Measurements from ENCODE around the gene C18orf63. TPM values are rescaled to one million over a fixed set of nuclear protein-coding genes. Genes with fewer than 3 reads are reported as not detected.
"Not testable (repeated sequence)": the region's sequence is repeated elsewhere in the genome, so short reads cannot be mapped to it uniquely, and the experiment has no call there.

C18orf63 gene
- total RNA-seq, 5 donors from 2014 or later (not counting 1 experiment from before 2014, with no cell fraction given), result not detected

DNA sequence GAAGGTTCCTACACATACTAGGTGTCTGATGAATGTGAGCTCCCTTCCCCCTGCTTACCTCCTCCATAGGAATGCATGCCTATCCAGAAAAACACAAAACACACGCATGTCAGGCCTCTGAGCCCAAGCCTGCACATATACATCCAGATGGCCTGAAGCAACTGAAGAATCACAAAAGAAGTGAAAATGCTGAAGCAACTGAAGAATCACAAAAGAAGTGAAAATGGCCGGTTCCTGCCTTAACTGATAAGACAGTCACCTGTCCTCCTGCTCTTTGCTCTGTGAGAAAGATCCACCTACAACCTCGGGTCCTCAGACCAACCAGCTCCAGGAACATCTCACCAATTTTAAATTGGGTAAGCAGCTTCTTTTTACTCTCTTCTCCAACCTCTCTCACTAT is 22.7 kb upstream of the C18orf63 start:
- WGBS (ENCODE audit: insufficient coverage), result 90% methylated on average over 3 of the region's 3 CpGs
- peak overlapping the region; percentile 44 to 84 for H3K27ac Mint-ChIP-seq
- H3K27ac ChIP-seq (ENCODE audit: low read length); H3K36me3 ChIP-seq (ENCODE audit: control insufficient read depth in 2 of 2, extremely low read depth in 1 of 2, insufficient read depth in 1 of 2, low read length in 1 of 2); CTCF ChIA-PET; H3K27me3 Mint-ChIP-seq; H3K9me3 Mint-ChIP-seq; H3K27me3 ChIP-seq (replicated peaks in 1 of 2; ENCODE audit: control insufficient read depth in 2 of 2, extremely low read depth in 1 of 2, insufficient read depth in 2 of 2, low read length in 1 of 2); ATAC-seq (replicated peaks in 1 of 4); H3K36me3 Mint-ChIP-seq; POLR2A ChIA-PET; H3K4me3 ChIP-seq (ENCODE audit: control insufficient read depth in 1 of 2, extremely low read depth in 1 of 2, low read length in 1 of 2); H3K9me3 ChIP-seq: not testable (repeated sequence)
- peaks cover 2 to 19% of the 10 kb centered on the region in 2 experiments for H3K4me1 ChIP-seq (ENCODE audit: control insufficient read depth in 1 of 2, extremely low read depth in 1 of 2, insufficient read depth in 2 of 2, low read length in 2 of 2)
- peak overlapping the region in 1 of 3 donors; percentile 83 for H3K4me3 Mint-ChIP-seq
- DNase-seq, result peak in 1 of 35 experiments; percentile 7
- H3K4me1 Mint-ChIP-seq, result peaks cover 9 to 18% (median 14%) of the 10 kb centered on the region in 3 donors

DNA sequence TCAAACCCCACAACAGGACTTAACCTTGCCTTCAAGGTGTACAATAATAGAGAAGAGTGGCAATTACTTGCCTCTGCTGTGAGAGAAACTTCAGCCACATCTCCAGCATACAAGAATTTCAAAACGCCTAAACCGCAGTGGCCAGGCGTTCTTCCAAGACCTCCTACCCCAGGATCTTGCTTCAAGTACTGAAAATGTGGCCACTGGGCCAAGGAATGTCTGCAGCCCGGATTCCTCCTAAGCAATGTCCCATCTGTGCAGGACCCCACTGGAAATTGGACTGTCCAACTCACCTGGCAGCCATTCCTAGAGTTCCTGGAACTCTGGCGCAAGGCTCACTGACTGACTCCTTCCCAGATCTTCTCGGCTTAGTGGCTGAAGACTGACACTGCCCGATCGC is 21.1 kb upstream of the C18orf63 start:
- Histone ChIP-seq H3K9me3 (no peaks in the 10 kb centered on the region), H3K4me1 (ENCODE audit: control insufficient read depth in 1 of 2, extremely low read depth in 1 of 2, insufficient read depth in 2 of 2, low read length in 2 of 2) (peaks cover 2 to 19% of the 10 kb centered on the region in 2 experiments), H3K4me3 (ENCODE audit: control insufficient read depth in 1 of 2, extremely low read depth in 1 of 2, low read length in 1 of 2) (no peak overlapping the region), H3K27me3 (replicated peaks in 1 of 2; ENCODE audit: control insufficient read depth in 2 of 2, extremely low read depth in 1 of 2, insufficient read depth in 2 of 2, low read length in 1 of 2) (peaks cover 0 to 3% of the 10 kb centered on the region in 2 experiments), H3K36me3 (ENCODE audit: control insufficient read depth in 2 of 2, extremely low read depth in 1 of 2, insufficient read depth in 1 of 2, low read length in 1 of 2) (no peaks in the 10 kb centered on the region), H3K27ac (ENCODE audit: low read length) (no peak overlapping the region)
- H3K36me3 Mint-ChIP-seq, result no peaks in the 10 kb centered on the region
- H3K9me3 Mint-ChIP-seq, result no peaks in the 10 kb centered on the region
- H3K4me1 Mint-ChIP-seq, result peaks cover 9 to 15% (median 11%) of the 10 kb centered on the region in 3 donors
- ChIA-PET CTCF (no interaction called here), POLR2A (no interaction called here)
- 84% methylated on average over 4 of the region's 8 CpGs for WGBS (ENCODE audit: insufficient coverage)
- no peak overlapping the region for H3K27ac Mint-ChIP-seq
- ATAC-seq (replicated peaks in 1 of 4) (no peak), DNase-seq (no peak)
- H3K4me3 Mint-ChIP-seq, result no peak overlapping the region
- peaks cover 0 to 6% of the 10 kb centered on the region in 2 donors for H3K27me3 Mint-ChIP-seq

DNA sequence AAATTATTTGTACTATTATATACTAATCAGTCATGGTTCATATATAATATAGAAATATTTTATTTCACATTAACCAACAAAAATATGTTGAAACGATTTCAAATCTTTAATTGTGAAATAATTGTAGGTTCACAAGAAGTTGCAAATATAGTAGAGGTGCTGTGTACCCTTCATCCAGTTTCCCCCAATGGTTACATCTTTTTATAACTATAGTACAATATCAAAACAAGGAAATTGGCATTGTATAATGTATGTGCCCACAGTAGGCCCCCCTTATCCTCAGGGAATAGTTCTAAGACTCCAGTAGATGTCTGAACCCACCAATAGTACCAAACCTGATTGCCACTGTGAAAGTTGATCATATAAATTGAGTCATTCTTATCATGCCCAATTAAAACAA is 16.5 kb upstream of the C18orf63 start:
- no peak overlapping the region for H3K27ac Mint-ChIP-seq
- H3K9me3 Mint-ChIP-seq, result no peaks in the 10 kb centered on the region
- H3K27me3 Mint-ChIP-seq, result peaks cover 8 to 20% of the 10 kb centered on the region in 2 donors
- DNase-seq (no peak), ATAC-seq (replicated peaks in 1 of 4) (no peak)
- Histone ChIP-seq H3K4me1 (ENCODE audit: control insufficient read depth in 1 of 2, extremely low read depth in 1 of 2, insufficient read depth in 2 of 2, low read length in 2 of 2) (no peaks in the 10 kb centered on the region), H3K9me3 (no peaks in the 10 kb centered on the region), H3K36me3 (ENCODE audit: control insufficient read depth in 2 of 2, extremely low read depth in 1 of 2, insufficient read depth in 1 of 2, low read length in 1 of 2) (no peaks in the 10 kb centered on the region), H3K27me3 (replicated peaks in 1 of 2; ENCODE audit: control insufficient read depth in 2 of 2, extremely low read depth in 1 of 2, insufficient read depth in 2 of 2, low read length in 1 of 2) (no peaks in the 10 kb centered on the region), H3K27ac (ENCODE audit: low read length) (no peak overlapping the region), H3K4me3 (ENCODE audit: control insufficient read depth in 1 of 2, extremely low read depth in 1 of 2, low read length in 1 of 2) (no peak overlapping the region)
- no peak overlapping the region for H3K4me3 Mint-ChIP-seq
- ChIA-PET CTCF (no interaction called here), POLR2A (no interaction called here)
- no CpG with 5 or more reads among the region's 1 CpG for WGBS (ENCODE audit: insufficient coverage)
- H3K4me1 Mint-ChIP-seq, result no peaks in the 10 kb centered on the region
- H3K36me3 Mint-ChIP-seq, result no peaks in the 10 kb centered on the region

DNA sequence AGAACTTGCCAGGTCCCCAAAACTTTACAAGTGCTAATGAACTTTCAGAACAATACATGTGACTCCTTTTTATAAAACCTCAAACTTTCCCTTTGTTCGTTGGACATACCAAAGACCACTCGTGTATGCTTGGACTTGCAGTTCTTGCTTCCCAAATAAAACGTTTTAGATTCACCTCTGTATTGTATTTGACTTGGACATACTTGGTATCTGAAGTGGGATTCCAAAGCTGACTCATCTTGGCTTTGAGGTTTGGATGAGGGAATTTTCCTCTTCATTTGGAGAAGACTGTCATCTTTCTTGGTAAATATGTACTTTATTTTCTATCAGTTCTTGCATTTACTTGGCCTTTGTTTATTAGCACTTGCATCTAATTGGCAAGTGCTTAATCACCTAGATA is 15.9 kb upstream of the C18orf63 start:
- DNase-seq (no peak), ATAC-seq (replicated peaks in 1 of 4) (no peak)
- Histone ChIP-seq H3K4me1 (ENCODE audit: control insufficient read depth in 1 of 2, extremely low read depth in 1 of 2, insufficient read depth in 2 of 2, low read length in 2 of 2) (no peaks in the 10 kb centered on the region), H3K4me3 (ENCODE audit: control insufficient read depth in 1 of 2, extremely low read depth in 1 of 2, low read length in 1 of 2) (no peak overlapping the region), H3K27me3 (replicated peaks in 1 of 2; ENCODE audit: control insufficient read depth in 2 of 2, extremely low read depth in 1 of 2, insufficient read depth in 2 of 2, low read length in 1 of 2) (no peaks in the 10 kb centered on the region), H3K27ac (ENCODE audit: low read length) (no peak overlapping the region), H3K9me3 (no peaks in the 10 kb centered on the region), H3K36me3 (ENCODE audit: control insufficient read depth in 2 of 2, extremely low read depth in 1 of 2, insufficient read depth in 1 of 2, low read length in 1 of 2) (no peaks in the 10 kb centered on the region)
- POLR2A ChIA-PET, result no interaction called here
- peaks cover 8 to 22% of the 10 kb centered on the region in 2 donors for H3K27me3 Mint-ChIP-seq
- H3K36me3 Mint-ChIP-seq, result no peaks in the 10 kb centered on the region
- no peaks in the 10 kb centered on the region for H3K4me1 Mint-ChIP-seq
- no peaks in the 10 kb centered on the region for H3K9me3 Mint-ChIP-seq
- CTCF ChIA-PET, result interaction anchor here (0.6 to 0.8 kb wide), 2 partner anchors 162 to 252 kb away, joined by 3 to 4 read pairs; no protein-coding TSS in a partner anchor
- H3K27ac Mint-ChIP-seq, result no peak overlapping the region
- WGBS (ENCODE audit: insufficient coverage), result 50% methylated on average over 1 of the region's 3 CpGs
- H3K4me3 Mint-ChIP-seq, result no peak overlapping the region

DNA sequence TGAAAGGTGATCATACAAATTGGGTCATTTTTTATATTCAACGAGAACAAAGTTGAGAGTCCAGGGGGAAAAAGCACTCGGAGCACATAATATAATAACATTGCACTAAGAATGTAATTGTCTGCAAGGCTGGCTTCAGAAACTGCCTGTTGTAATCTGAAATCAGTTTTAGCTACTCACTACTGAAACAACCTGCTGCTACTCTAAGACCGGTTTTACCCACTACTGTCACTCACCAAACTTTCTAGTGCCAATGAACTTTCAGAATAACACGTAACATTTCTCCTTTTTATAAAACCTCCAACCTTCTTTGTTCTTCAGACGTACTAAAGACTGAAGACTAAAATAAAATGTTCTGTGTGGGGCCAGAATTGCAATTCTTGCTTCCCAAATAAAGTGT is 12.3 kb upstream of the C18orf63 start:
- ChIA-PET POLR2A (no interaction called here), CTCF (no interaction called here)
- H3K36me3 ChIP-seq (ENCODE audit: control insufficient read depth in 2 of 2, extremely low read depth in 1 of 2, insufficient read depth in 1 of 2, low read length in 1 of 2), result no peaks in the 10 kb centered on the region
- H3K27me3 ChIP-seq (replicated peaks in 1 of 2; ENCODE audit: control insufficient read depth in 2 of 2, extremely low read depth in 1 of 2, insufficient read depth in 2 of 2, low read length in 1 of 2), result no peaks in the 10 kb centered on the region
- DNase-seq (no peak), ATAC-seq (replicated peaks in 1 of 4) (no peak)
- H3K27ac ChIP-seq (ENCODE audit: low read length), result no peak overlapping the region
- no peaks in the 10 kb centered on the region for H3K4me1 Mint-ChIP-seq
- H3K4me3 ChIP-seq (ENCODE audit: control insufficient read depth in 1 of 2, extremely low read depth in 1 of 2, low read length in 1 of 2), result no peak overlapping the region
- no peak overlapping the region for H3K27ac Mint-ChIP-seq
- H3K36me3 Mint-ChIP-seq, result no peaks in the 10 kb centered on the region
- H3K9me3 ChIP-seq, result no peaks in the 10 kb centered on the region
- no CpG with 5 or more reads among the region's 5 CpGs for WGBS (ENCODE audit: insufficient coverage)
- H3K4me3 Mint-ChIP-seq, result no peak overlapping the region
- peaks cover 20 to 34% of the 10 kb centered on the region in 2 donors for H3K27me3 Mint-ChIP-seq
- H3K9me3 Mint-ChIP-seq, result no peaks in the 10 kb centered on the region
- H3K4me1 ChIP-seq (ENCODE audit: control insufficient read depth in 1 of 2, extremely low read depth in 1 of 2, insufficient read depth in 2 of 2, low read length in 2 of 2), result no peaks in the 10 kb centered on the region

DNA sequence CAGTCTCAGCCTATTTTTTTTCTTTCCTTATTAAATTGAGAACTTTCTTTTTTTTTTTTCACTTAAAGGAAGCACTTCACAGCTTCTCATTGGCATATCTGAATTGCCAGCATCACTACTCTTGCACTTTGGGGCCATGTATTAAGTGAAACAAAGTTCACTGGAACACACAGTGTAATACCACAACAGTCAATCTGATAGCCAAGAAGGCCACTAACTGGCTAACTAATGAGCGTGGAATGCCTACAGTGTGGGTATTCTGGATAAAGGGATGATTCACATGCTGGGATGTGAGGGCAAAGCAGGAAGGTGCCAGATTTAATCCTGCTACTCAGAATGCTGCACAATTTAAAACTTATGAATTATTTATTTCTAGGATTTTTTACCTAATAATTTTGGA is 11.7 kb upstream of the C18orf63 start:
- no peaks in the 10 kb centered on the region for H3K9me3 Mint-ChIP-seq
- H3K9me3 ChIP-seq, result no peaks in the 10 kb centered on the region
- DNase-seq (no peak), ATAC-seq (replicated peaks in 1 of 4) (no peak)
- H3K4me3 ChIP-seq (ENCODE audit: control insufficient read depth in 1 of 2, extremely low read depth in 1 of 2, low read length in 1 of 2), result no peak overlapping the region
- H3K4me1 Mint-ChIP-seq, result no peaks in the 10 kb centered on the region
- H3K4me1 ChIP-seq (ENCODE audit: control insufficient read depth in 1 of 2, extremely low read depth in 1 of 2, insufficient read depth in 2 of 2, low read length in 2 of 2), result no peaks in the 10 kb centered on the region
- H3K27me3 Mint-ChIP-seq, result peaks cover 20 to 33% of the 10 kb centered on the region in 2 donors
- no CpG with 5 or more reads among the region's 1 CpG for WGBS (ENCODE audit: insufficient coverage)
- no peak overlapping the region for H3K4me3 Mint-ChIP-seq
- ChIA-PET POLR2A (no interaction called here), CTCF (no interaction called here)
- no peak overlapping the region for H3K27ac Mint-ChIP-seq
- no peak overlapping the region for H3K27ac ChIP-seq (ENCODE audit: low read length)
- H3K36me3 ChIP-seq (ENCODE audit: control insufficient read depth in 2 of 2, extremely low read depth in 1 of 2, insufficient read depth in 1 of 2, low read length in 1 of 2), result no peaks in the 10 kb centered on the region
- H3K27me3 ChIP-seq (replicated peaks in 1 of 2; ENCODE audit: control insufficient read depth in 2 of 2, extremely low read depth in 1 of 2, insufficient read depth in 2 of 2, low read length in 1 of 2), result no peaks in the 10 kb centered on the region
- H3K36me3 Mint-ChIP-seq, result no peaks in the 10 kb centered on the region

DNA sequence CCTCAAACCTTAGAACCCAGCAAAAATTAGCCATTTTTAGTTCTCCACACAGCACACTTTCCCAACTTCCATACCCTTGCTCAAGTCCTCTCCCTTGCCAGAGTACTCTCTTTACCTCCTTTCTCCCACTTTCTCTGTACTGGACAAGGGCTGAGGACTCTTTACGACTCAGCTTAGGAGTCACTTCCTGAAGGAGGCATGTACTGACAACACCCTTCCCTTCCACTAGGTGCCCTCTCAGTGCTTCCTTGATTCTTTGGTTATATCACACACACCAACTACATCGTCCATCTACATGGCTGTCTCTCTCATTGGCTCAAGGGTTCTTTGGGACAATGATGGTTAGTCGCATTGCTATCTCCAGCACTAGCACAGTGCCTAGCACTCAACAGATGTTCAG is 5.2 kb upstream of the C18orf63 start:
- ATAC-seq (replicated peaks in 1 of 4), result peak in 3 of 4 experiments; percentile 26 to 89 (median 54)
- Mint-ChIP-seq H3K36me3 (no peaks in the 10 kb centered on the region), H3K4me1 (peaks cover 0 to 9% (median 0%) of the 10 kb centered on the region in 3 donors), H3K27me3 (peaks cover 28 to 36% of the 10 kb centered on the region in 2 donors), H3K4me3 (no peak overlapping the region), H3K27ac (no peak overlapping the region), H3K9me3 (no peaks in the 10 kb centered on the region)
- ChIA-PET POLR2A (no interaction called here), CTCF (interaction anchor here (0.8 to 2.5 kb wide), 3 partner anchors 183 to 241 kb away, joined by 3 to 13 read pairs (median 5); no protein-coding TSS in a partner anchor)
- Histone ChIP-seq H3K4me1 (ENCODE audit: control insufficient read depth in 1 of 2, extremely low read depth in 1 of 2, insufficient read depth in 2 of 2, low read length in 2 of 2) (no peaks in the 10 kb centered on the region), H3K9me3 (no peaks in the 10 kb centered on the region), H3K27ac (ENCODE audit: low read length) (no peak overlapping the region), H3K4me3 (ENCODE audit: control insufficient read depth in 1 of 2, extremely low read depth in 1 of 2, low read length in 1 of 2) (no peak overlapping the region), H3K36me3 (ENCODE audit: control insufficient read depth in 2 of 2, extremely low read depth in 1 of 2, insufficient read depth in 1 of 2, low read length in 1 of 2) (no peaks in the 10 kb centered on the region), H3K27me3 (replicated peaks in 1 of 2; ENCODE audit: control insufficient read depth in 2 of 2, extremely low read depth in 1 of 2, insufficient read depth in 2 of 2, low read length in 1 of 2) (peaks cover 0 to 7% of the 10 kb centered on the region in 2 experiments)
- DNase-seq, result peak in 1 of 35 experiments; percentile 53
- WGBS (ENCODE audit: insufficient coverage), result 17% methylated on average over 1 of the region's 3 CpGs

All from T-cell (primary cell).